A549 (cell line): ENCODE data around the gene GRID1. TPM values are rescaled to one million over a fixed set of nuclear protein-coding genes. Genes with fewer than 3 reads are reported as not detected.

Experiments used
- ATAC-seq, 2 experiments: fragments of 200-7000 bp in 1 of 2; fragments of >200 bp in 1 of 2; cut with Nextera tagmentation in 1 of 2; cut with Tn5 transposase in 1 of 2; 3 replicates each; pipeline versions ENCODE4 v1.8.0 to v1.9.1; 2018 to 2020; ENCODE audit warnings: mild to moderate bottlenecking in 1 of 2, moderate library complexity in 1 of 2
- CTCF ChIA-PET: fragments of 300-600 bp; sonication (Branson Sonifier 250); formaldehyde crosslinking; extraction: SDS; loops from one replicate; lab custom pipeline; 2021; ENCODE audit warnings: antibody characterized with exemption, inconsistent platforms; lab: Yijun Ruan, JAX
- POLR2A ChIA-PET: fragments of 350-600 bp; formaldehyde crosslinking; extraction: SDS; loops from one replicate; lab custom pipeline; 2021; ENCODE audit warnings: antibody characterized with exemption, inconsistent platforms; lab: Yijun Ruan, JAX
- DNase-seq, 2 experiments: peaks; one replicate each; pipeline versions ENCODE4 v3.0.0 to v3.0.0-alpha.2; 2011 to 2016; ENCODE audit warnings: low read depth in 1 of 2, low spot score in 1 of 2
- FAIRE-seq: peaks from 2 replicates; lab custom pipeline; 2011; peaks lifted over from hg19 to GRCh38; lab: Jason Lieb, UNC
- H3K27ac ChIP-seq, 2 experiments: fragments of >200 bp; sonication (Bioruptor Twin); formaldehyde crosslinking; 3 replicates each; pipeline ENCODE4 v1.5.1; 2016 to 2017
- H3K4me1 ChIP-seq: fragments of >200 bp; sonication (Bioruptor Twin); formaldehyde crosslinking; 3 replicates; pipeline ENCODE4 v1.6.1; 2016
- H3K4me2 ChIP-seq: fragments of >200 bp; sonication (Bioruptor Twin); formaldehyde crosslinking; 3 replicates; pipeline ENCODE4 v1.6.1; 2016
- H3K4me3 ChIP-seq: fragments of >200 bp; sonication (Bioruptor Twin); formaldehyde crosslinking; 3 replicates; pipeline ENCODE4 v1.5.1; 2016
- H3K9me3 ChIP-seq: fragments of >200 bp; sonication (Bioruptor Twin); formaldehyde crosslinking; 3 replicates; pipeline ENCODE4 v1.6.1; 2016
- BCL3 ChIP-seq: fragments of >200 bp; sonication (Bioruptor Twin); formaldehyde crosslinking; IDR thresholded peaks from 3 replicates; pipeline ENCODE4 v1.6.1; 2016
- CEBPB ChIP-seq, 2 experiments: fragments of >200 bp in 1 of 2; sonication (Bioruptor Twin) in 1 of 2; formaldehyde crosslinking in 1 of 2; IDR thresholded peaks; 2 replicates each; pipeline ENCODE4 v1.6.1; 2012 to 2016
- CHD2 ChIP-seq: fragments of 150-350 bp; IDR thresholded peaks from 2 replicates; pipeline ENCODE4 v1.6.1; 2014; ENCODE audit warnings: low read length; ENCODE audit not compliant: partially characterized antibody
- EHF ChIP-seq: fragments of 250-450 bp; sonication (Bioruptor Pico); IDR thresholded peaks from 2 replicates; pipeline ENCODE4 v1.5.0; 2020; ENCODE audit warnings: mild to moderate bottlenecking
- EHMT2 ChIP-seq: fragments of 200-600 bp; sonication (generic); IDR thresholded peaks from 2 replicates; pipeline ENCODE4 v1.6.1; 2016; ENCODE audit warnings: antibody characterized with exemption, low read depth, mild to moderate bottlenecking, moderate library complexity
- FOXS1 ChIP-seq: fragments of 250-450 bp; sonication (Bioruptor Pico); IDR thresholded peaks from 2 replicates; pipeline ENCODE4 v1.5.0; 2020; ENCODE audit warnings: mild to moderate bottlenecking, moderate library complexity
- GATA3 ChIP-seq: IDR thresholded peaks from 2 replicates; pipeline ENCODE4 v1.6.1; 2012; ENCODE audit warnings: borderline replicate concordance
- HDAC2 ChIP-seq: fragments of 200-600 bp; sonication (generic); IDR thresholded peaks from 2 replicates; pipeline ENCODE4 v1.6.1; 2016
- HES2 ChIP-seq: fragments of >200 bp; sonication (Bioruptor Twin); formaldehyde crosslinking; IDR thresholded peaks from 2 replicates; pipeline ENCODE4 v1.6.1; 2016
- HEYL ChIP-seq: fragments of 250-450 bp; sonication (Bioruptor Pico); IDR thresholded peaks from 2 replicates; pipeline ENCODE4 v1.8.0; 2021; ENCODE audit warnings: mild to moderate bottlenecking, moderate library complexity
- HOXA7 ChIP-seq: fragments of 250-450 bp; sonication (Bioruptor Pico); IDR thresholded peaks from 2 replicates; pipeline ENCODE4 v1.5.0; 2020; ENCODE audit warnings: mild to moderate bottlenecking, moderate library complexity
- HOXB5 ChIP-seq: fragments of 250-450 bp; sonication (Bioruptor Pico); IDR thresholded peaks from 2 replicates; pipeline ENCODE4 v1.5.0; 2020; ENCODE audit warnings: mild to moderate bottlenecking, moderate library complexity
- JUNB ChIP-seq: fragments of >200 bp; sonication (Bioruptor Twin); formaldehyde crosslinking; IDR thresholded peaks from 2 replicates; pipeline ENCODE4 v1.6.1; 2016
- KDM1A ChIP-seq: fragments of 200-600 bp; sonication (generic); IDR thresholded peaks from 2 replicates; pipeline ENCODE4 v1.6.1; 2016; ENCODE audit warnings: low read depth, mild to moderate bottlenecking
- NFE2L2 ChIP-seq: fragments of 150-350 bp; conservative IDR thresholded peaks from 2 replicates; pipeline ENCODE4 v1.6.1; 2014; ENCODE audit warnings: low read length
- NPAS2 ChIP-seq: fragments of 250-450 bp; sonication (Bioruptor Pico); IDR thresholded peaks from 2 replicates; pipeline ENCODE4 v1.8.0; 2022; ENCODE audit warnings: mild to moderate bottlenecking, moderate library complexity, borderline replicate concordance
- PBX3 ChIP-seq: IDR thresholded peaks from 2 replicates; pipeline ENCODE4 v1.6.1; 2012
- PHF8 ChIP-seq: fragments of 200-600 bp; sonication (generic); IDR thresholded peaks from 2 replicates; pipeline ENCODE4 v1.6.1; 2016; ENCODE audit warnings: low read depth, mild to moderate bottlenecking, antibody characterized with exemption, moderate library complexity, borderline replicate concordance
- POLR2A ChIP-seq: IDR thresholded peaks from 2 replicates; pipeline ENCODE4 v1.6.1; 2012; ENCODE audit warnings: mild to moderate bottlenecking, low read length
- POLR2AphosphoS2 ChIP-seq: conservative IDR thresholded peaks from 2 replicates; pipeline ENCODE4 v1.6.1; 2012; ENCODE audit warnings: low read length, improper control_type of control experiment, inconsistent platforms
- RCOR1 ChIP-seq: fragments of 150-350 bp; IDR thresholded peaks from 2 replicates; pipeline ENCODE4 v1.6.1; 2014; ENCODE audit warnings: antibody characterized with exemption, low read length, low read depth
- RNF2 ChIP-seq: fragments of 200-600 bp; sonication (generic); IDR thresholded peaks from 2 replicates; pipeline ENCODE4 v1.6.1; 2016; ENCODE audit warnings: low read depth, mild to moderate bottlenecking, antibody characterized with exemption, moderate library complexity, borderline replicate concordance
- SMC3 ChIP-seq: fragments of >200 bp; sonication (Bioruptor Twin); formaldehyde crosslinking; IDR thresholded peaks from 3 replicates; pipeline ENCODE4 v1.6.1; 2018; ENCODE audit warnings: inconsistent platforms
- TFCP2L1 ChIP-seq: fragments of 250-450 bp; sonication (Bioruptor Pico); IDR thresholded peaks from 2 replicates; pipeline ENCODE4 v1.5.0; 2021; ENCODE audit warnings: mild to moderate bottlenecking
- ZC3H11A ChIP-seq: fragments of 450-650 bp; IDR thresholded peaks from 2 replicates; pipeline ENCODE4 v1.6.1; 2014; ENCODE audit warnings: antibody characterized with exemption, mild to moderate bottlenecking
- ZFP36 ChIP-seq: fragments of 450-650 bp; IDR thresholded peaks from 2 replicates; pipeline ENCODE4 v1.6.1; 2014; ENCODE audit warnings: borderline replicate concordance; ENCODE audit not compliant: partially characterized antibody
- ZSCAN20 ChIP-seq: fragments of 250-450 bp; sonication (Bioruptor Pico); IDR thresholded peaks from 2 replicates; pipeline ENCODE4 v1.8.0; 2022; ENCODE audit warnings: mild to moderate bottlenecking, moderate library complexity
- WGBS: methylation state at CpG from one replicate; pipeline ENCODE4 v1.1.6; 2017; ENCODE audit errors: missing lambda C conversion rate; 5-methylcytosine and 5-hydroxymethylcytosine counted together
- polyA plus RNA-seq, 4 experiments: library from polyadenylated mRNA; depleted of rRNA in 3 of 4; stranded (reverse); fragments of >200 nt; fragmentation: RNase III in 1 of 4; extraction: RNeasy Plus Mini Kit Qiagen cat#74134 plus additional on column Dnase treatment in 1 of 4; gene quantifications; 2 replicates in 3 of 4; 3 replicates in 1 of 4; pipeline ENCODE4 v1.2.3, GENCODE V29; 2011 to 2017

GRID1 gene
- polyA plus RNA-seq, 2 of the 4 experiments (the other 2 are of a cell fraction): 0.14 to 0.30 TPM

- TF ChIP-seq CEBPB (IDR thresholded peaks at IDR 0.05): no peak
These were observed 167.6 kb downstream of the GRID1 start (continued) for GRCh38 chr10:86199041-86199440.

GRCh38 chr10:86198271-86198670 lies 168.3 kb downstream of the GRID1 start:
- FAIRE-seq: no peak
- no peak overlapping the region for H3K27ac ChIP-seq
- no peaks in the 10 kb centered on the region for H3K9me3 ChIP-seq
- ChIA-PET CTCF (interaction anchor here (1.4 kb wide), 1 partner anchor 10 kb away, joined by 4 read pairs; no protein-coding TSS in a partner anchor), POLR2A (no interaction called here)
- WGBS: 31% methylated on average over 4 of the region's 4 CpGs
- TF ChIP-seq KDM1A (no peak), ZFP36 (no peak), HOXA7 (no peak), EHF (no peak), RCOR1 (no peak), BCL3 (no peak), FOXS1 (CRISPR knock-in tag) (no peak), EHMT2 (no peak), PHF8 (no peak), JUNB (no peak), HOXB5 (CRISPR knock-in tag) (no peak), POLR2AphosphoS2 (no peak), HEYL (CRISPR knock-in tag) (no peak)
- ATAC-seq: no peak
- H3K4me3 ChIP-seq: no peak overlapping the region
- no peak overlapping the region for H3K4me2 ChIP-seq
- H3K4me1 ChIP-seq: no peaks in the 10 kb centered on the region
- DNase-seq: no peak

GRCh38 chr10:86197166-86197790 lies 169.3 kb downstream of the GRID1 start:
- ATAC-seq: no peak
- WGBS: 24% methylated on average over 15 of the region's 15 CpGs

More at GRCh38 chr10:86197166-86197790, 169.3 kb downstream of the GRID1 start:
- no peak overlapping the region for H3K4me3 ChIP-seq
- TF ChIP-seq KDM1A (no peak), HEYL (CRISPR knock-in tag) (no peak), FOXS1 (CRISPR knock-in tag) (no peak), NFE2L2 (no peak), ZSCAN20 (no peak), POLR2A (no peak), BCL3 (no peak), GATA3 (no peak), HDAC2 (no peak), ZC3H11A (no peak), CHD2 (no peak), NPAS2 (CRISPR knock-in tag) (no peak), SMC3 (no peak), TFCP2L1 (CRISPR knock-in tag) (no peak), RNF2 (no peak), HES2 (no peak), PBX3 (no peak)
- ChIA-PET CTCF (no interaction called here), POLR2A (no interaction called here)
- no peak for FAIRE-seq
- H3K9me3 ChIP-seq: no peaks in the 10 kb centered on the region
- H3K4me2 ChIP-seq: no peak overlapping the region
- no peak overlapping the region for H3K27ac ChIP-seq
- DNase-seq: no peak
- H3K4me1 ChIP-seq: no peaks in the 10 kb centered on the region
